Mononuclear cell (primary cell): Measurements from ENCODE around the gene OOSP4B. TPM values are rescaled to one million over a fixed set of nuclear protein-coding genes. Genes with fewer than 3 reads are reported as not detected.

Experiments
- total RNA-seq: library from RNA; depleted of rRNA; stranded (reverse); fragments of >200 nt; gene quantifications from one replicate; pipeline ENCODE4 v1.2.3, GENCODE V29; 2012

Gene OOSP4B
- total RNA-seq, 1 donor, result not detected

Other genes starting within 250 kb of the OOSP4B start
- gene MRPL16, start 206.4 kb upstream of the OOSP4B start, total RNA-seq, result 21.8 TPM
- gene CBLIF, start 171.7 kb upstream of the OOSP4B start, total RNA-seq, result not detected
- gene TCN1, start 150.7 kb upstream of the OOSP4B start, total RNA-seq, result 0.52 TPM
- gene OOSP3, start 138.4 kb upstream of the OOSP4B start, total RNA-seq, result not detected
- not detected for gene OOSP1, start 78.7 kb upstream of the OOSP4B start, total RNA-seq
- not detected for gene OOSP4A, start 53.1 kb upstream of the OOSP4B start, total RNA-seq
- not detected for gene OOSP2, start 23.2 kb downstream of the OOSP4B start, total RNA-seq
- gene MS4A3, start 39.5 kb downstream of the OOSP4B start, total RNA-seq, result 0.31 TPM
- 0.63 TPM for gene MS4A2, start 71.5 kb downstream of the OOSP4B start, total RNA-seq
- 237 TPM for gene MS4A6A, start 165.9 kb downstream of the OOSP4B start, total RNA-seq
- gene MS4A4E, start 226.0 kb downstream of the OOSP4B start, total RNA-seq, result 1.4 TPM